ENCODE results near the gene HPN.

DNA sequence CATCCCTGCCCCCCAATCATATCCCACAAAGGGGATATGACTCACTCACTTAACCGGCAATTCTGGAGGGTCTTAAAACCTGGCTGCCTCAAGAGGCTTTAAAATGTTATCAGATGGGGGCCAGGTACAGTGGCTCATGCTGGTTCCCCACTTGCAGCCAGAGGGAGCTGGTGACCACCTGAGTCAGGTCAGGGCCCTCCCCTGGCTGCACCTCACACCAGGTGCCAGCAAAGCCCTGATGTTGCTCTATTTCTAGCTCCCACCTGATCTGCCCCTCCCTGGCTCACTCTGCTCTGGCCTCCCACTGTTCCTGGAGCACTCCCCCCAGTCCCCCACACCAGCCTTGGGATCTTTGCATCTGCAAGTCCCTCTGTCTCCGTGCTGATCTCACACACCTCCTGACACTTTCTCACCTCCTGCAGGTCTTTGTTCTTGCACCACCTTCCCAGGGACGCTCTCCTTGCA, 14.2 kb downstream of the HPN start:
- TF ChIP-seq, protein P1, sequence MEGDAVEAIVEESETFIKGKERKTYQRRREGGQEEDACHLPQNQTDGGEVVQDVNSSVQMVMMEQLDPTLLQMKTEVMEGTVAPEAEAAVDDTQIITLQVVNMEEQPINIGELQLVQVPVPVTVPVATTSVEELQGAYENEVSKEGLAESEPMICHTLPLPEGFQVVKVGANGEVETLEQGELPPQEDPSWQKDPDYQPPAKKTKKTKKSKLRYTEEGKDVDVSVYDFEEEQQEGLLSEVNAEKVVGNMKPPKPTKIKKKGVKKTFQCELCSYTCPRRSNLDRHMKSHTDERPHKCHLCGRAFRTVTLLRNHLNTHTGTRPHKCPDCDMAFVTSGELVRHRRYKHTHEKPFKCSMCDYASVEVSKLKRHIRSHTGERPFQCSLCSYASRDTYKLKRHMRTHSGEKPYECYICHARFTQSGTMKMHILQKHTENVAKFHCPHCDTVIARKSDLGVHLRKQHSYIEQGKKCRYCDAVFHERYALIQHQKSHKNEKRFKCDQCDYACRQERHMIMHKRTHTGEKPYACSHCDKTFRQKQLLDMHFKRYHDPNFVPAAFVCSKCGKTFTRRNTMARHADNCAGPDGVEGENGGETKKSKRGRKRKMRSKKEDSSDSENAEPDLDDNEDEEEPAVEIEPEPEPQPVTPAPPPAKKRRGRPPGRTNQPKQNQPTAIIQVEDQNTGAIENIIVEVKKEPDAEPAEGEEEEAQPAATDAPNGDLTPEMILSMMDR (conservative IDR thresholded peaks at IDR 0.05; ENCODE audit: low read length), result peak; percentile 54; the same call in 1 of the 2 replicates
- no peak for TF ChIP-seq EZH2phosphoT487 (IDR thresholded peaks at IDR 0.05; ENCODE audit: borderline replicate concordance)

Data from Loucy (cell line).